GM12801 (cell line): ENCODE data around the gene DLGAP1.

ENCODE experiments used
- TF ChIP-seq, protein P1 (sequence below): IDR thresholded peaks from one replicate; pipeline ENCODE4 v1.5.1; 2011; ENCODE audit warnings: control low read depth; ENCODE audit not compliant: insufficient read length; ENCODE audit errors: extremely low read depth

DLGAP1 gene

DNA sequence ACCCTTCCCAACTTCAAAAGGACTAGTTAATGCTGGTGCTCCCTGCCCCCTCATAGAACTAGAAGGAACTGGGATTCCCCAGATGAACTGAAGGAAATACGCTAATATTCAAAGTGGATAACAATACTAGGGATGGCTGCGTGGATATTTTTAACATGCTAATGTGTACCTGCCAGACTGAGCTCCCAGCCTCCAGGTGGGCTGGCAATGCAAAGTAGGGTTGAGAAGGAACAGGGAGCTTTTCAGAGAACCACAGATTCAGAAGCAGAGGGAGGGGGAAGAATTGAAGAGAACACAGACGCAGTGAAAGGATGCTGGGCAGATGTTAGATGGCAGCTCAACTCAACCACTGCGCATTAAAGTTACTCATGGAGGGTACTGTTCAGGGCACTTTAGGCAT lies 650.8 kb downstream of the DLGAP1 start:
- TF ChIP-seq, protein P1, sequence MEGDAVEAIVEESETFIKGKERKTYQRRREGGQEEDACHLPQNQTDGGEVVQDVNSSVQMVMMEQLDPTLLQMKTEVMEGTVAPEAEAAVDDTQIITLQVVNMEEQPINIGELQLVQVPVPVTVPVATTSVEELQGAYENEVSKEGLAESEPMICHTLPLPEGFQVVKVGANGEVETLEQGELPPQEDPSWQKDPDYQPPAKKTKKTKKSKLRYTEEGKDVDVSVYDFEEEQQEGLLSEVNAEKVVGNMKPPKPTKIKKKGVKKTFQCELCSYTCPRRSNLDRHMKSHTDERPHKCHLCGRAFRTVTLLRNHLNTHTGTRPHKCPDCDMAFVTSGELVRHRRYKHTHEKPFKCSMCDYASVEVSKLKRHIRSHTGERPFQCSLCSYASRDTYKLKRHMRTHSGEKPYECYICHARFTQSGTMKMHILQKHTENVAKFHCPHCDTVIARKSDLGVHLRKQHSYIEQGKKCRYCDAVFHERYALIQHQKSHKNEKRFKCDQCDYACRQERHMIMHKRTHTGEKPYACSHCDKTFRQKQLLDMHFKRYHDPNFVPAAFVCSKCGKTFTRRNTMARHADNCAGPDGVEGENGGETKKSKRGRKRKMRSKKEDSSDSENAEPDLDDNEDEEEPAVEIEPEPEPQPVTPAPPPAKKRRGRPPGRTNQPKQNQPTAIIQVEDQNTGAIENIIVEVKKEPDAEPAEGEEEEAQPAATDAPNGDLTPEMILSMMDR, result no peak

DNA sequence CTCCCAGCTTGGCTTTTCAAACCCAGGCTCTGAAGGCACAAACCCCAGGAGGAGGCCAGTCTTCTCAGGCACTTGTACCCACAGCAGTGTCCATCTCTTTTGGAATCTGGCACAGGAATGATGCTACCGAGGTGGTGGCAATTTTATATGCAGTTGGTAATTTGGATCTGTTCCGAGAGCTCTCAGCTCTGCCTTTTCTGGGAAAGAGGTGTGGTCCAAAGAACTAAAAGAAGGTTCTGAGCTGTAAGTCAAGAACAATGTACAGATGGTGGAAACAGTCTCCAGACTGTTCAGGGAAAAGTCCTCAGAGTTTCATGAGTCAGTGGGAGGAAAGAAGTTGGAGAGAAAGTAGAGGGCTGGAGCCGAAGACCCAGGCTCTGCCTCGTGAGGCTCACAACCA lies 651.8 kb downstream of the DLGAP1 start:
- TF ChIP-seq, protein P1, result no peak

DNA sequence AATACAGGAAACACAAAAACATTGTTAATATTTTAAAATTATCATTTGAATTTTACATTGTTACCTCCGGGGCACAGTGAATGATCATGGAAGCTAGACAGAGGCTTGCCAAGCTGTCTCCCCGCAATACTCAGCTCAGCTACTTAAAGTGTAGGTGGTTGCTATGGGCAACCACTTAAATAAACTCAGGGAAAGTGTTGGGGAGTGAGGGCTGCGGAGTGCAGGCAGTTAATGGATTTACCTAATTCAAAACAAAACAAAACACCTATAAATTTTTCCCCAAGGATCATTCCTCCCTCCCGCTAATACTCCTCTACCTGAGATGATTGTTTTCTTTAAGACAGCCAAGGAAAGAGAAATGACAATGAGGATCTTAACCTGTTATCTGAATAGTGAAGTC lies 655.6 kb downstream of the DLGAP1 start:
- TF ChIP-seq, protein P1, result no peak

DNA sequence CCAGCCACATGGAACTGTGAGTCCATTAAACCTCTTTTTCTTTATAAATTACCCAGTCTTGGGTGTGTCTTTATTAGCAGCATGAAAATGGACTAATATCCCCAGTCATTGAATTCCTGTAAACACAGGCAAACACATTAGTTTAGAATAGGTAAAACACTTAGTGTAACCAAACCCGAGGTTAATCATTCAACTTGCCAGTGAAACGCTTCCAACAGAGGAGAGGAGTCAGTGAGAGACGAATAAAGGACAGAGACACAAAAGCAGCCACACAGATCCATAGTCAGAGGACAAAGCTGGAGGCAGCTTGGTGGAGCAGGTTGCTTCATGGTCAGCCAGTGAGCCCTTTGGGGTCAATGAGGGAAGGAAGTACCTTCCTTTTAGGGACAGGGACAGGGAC lies 657.1 kb downstream of the DLGAP1 start:
- TF ChIP-seq, protein P1, result no peak

DNA sequence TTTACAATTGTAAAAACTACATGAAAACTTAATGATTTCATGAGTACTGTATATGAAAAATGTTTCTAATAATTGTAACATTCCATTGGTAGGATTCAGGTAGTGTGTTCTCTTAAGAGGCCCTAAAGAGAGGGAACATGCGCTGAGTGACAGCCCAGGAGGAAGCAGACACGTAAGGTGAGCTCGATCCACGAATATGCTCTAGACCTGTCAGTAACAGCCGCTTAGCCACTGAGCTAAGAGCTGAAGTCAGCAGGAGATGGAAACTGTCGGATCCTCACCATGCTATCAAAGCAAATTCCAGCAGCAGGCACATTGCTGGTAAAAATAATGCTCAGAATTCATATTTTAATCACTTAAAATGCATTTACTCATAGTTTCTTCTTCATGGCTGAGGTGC lies 658.7 kb downstream of the DLGAP1 start:
- TF ChIP-seq, protein P1, result no peak

DNA sequence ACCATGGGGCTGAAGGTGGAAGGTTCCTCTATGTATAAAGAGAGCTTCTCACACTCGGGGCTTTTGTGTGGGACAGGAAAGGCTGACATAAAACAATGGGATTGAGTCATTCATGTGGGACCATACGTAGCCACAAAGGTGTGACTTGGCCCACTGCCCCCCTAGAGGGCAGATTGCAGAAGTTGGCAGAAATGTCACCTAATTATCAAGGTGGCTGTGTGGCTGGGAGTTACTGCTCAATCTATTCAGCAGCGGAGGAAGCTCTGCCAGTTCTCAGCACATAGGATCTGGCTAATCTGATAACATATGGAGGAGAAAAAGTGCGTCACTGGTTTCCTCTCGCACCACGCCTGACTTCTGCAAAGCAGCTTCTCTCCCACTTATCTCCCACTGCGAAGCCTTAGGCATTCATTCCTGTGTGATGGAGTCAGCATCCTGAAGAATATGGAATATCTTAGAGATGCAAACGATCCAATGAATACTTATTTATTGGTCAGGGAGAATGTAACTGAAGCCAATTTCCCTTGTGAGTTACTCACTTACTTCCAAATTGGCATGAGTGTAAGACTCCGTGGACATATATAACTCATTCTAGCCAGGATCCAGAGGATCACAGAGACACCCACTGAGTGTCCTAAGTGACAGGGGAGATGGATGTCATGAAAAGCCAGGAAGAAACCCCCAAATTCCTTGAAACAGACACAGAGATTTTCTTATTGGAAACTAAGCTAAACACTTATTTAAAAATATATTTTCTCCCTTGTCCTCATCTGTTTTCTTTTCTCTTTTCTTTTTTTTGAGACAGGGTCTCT lies 660.4 kb downstream of the DLGAP1 start:
- TF ChIP-seq, protein P1, result no peak

DNA sequence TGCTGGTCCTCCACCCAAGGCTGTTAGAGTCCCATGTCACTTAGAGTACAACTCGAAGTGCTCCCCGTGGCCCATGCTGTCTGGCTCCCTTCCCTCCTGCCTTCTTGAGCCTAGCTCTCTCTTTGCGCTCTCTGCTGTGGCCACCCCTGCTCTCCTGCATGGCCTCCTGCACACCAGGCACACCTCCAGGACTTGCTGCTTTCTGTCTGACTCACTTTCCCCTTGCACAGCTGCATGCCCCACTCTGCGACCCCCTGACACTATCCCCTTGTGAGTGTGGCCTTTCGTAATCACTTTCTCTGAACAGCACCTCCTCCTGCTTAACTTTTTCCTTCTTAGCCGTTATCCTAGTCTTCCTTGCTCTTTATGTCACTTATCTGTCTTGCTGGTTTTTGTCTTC lies 661.6 kb downstream of the DLGAP1 start:
- TF ChIP-seq, protein P1, result no peak
